ENCODE results near the gene CABP1.

GRCh38 chr12:120690978-120691377, 50.6 kb downstream of the CABP1 start:
- TF ChIP-seq, protein P1, sequence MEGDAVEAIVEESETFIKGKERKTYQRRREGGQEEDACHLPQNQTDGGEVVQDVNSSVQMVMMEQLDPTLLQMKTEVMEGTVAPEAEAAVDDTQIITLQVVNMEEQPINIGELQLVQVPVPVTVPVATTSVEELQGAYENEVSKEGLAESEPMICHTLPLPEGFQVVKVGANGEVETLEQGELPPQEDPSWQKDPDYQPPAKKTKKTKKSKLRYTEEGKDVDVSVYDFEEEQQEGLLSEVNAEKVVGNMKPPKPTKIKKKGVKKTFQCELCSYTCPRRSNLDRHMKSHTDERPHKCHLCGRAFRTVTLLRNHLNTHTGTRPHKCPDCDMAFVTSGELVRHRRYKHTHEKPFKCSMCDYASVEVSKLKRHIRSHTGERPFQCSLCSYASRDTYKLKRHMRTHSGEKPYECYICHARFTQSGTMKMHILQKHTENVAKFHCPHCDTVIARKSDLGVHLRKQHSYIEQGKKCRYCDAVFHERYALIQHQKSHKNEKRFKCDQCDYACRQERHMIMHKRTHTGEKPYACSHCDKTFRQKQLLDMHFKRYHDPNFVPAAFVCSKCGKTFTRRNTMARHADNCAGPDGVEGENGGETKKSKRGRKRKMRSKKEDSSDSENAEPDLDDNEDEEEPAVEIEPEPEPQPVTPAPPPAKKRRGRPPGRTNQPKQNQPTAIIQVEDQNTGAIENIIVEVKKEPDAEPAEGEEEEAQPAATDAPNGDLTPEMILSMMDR (IDR thresholded peaks at IDR 0.05) = no peak
- no peak for TF ChIP-seq POLR2A (IDR thresholded peaks at IDR 0.05)
